Measurements from ENCODE around the gene TSTD1.
"Not testable (repeated sequence)": the region's sequence is repeated elsewhere in the genome, so short reads cannot be mapped to it uniquely, and the experiment has no call there.

Gene TSTD1

GRCh38 chr1:161033751-161034150 is 5.0 kb downstream of the TSTD1 start:
- no peak for DNase-seq

DNA sequence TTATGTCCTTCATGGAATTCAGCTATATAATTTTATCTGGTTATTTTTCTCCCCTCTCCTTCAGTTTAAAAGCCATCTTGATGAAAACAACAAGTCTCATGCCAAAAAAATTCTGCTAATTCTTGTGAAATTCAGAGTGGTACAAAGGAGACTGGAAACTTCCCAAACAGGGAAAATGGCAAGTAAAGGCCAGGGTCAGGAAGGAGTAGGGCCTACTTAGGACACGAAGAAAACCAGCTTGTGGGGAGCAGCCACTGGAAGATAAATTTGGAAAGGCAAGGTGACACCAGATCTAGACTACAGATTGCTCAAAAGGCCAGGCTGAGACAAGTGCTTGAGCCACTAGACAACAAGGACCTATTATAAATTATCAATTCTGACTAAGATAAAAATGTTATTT is 6.4 kb downstream of the TSTD1 start:
- DNase-seq: no peak

DNA sequence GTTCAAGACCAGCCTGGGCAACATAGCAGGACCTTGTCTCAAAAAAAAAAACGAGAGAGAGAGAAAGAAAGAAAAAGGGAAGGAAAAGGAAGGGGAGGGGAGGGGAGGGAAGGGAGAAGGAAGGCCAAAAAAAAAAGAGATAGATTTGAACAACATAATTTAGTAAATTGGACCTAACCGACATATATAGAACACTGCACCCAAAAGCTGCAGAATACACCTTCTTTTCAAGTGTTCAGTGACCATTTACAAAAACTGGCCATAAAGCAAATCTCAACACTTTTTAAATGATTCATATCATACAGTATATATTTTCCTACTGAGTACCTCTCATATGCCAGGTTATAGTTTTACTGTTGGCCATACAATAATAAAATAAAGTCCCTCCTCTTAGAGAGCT is 6.9 kb downstream of the TSTD1 start:
- DNase-seq: no peak

DNA sequence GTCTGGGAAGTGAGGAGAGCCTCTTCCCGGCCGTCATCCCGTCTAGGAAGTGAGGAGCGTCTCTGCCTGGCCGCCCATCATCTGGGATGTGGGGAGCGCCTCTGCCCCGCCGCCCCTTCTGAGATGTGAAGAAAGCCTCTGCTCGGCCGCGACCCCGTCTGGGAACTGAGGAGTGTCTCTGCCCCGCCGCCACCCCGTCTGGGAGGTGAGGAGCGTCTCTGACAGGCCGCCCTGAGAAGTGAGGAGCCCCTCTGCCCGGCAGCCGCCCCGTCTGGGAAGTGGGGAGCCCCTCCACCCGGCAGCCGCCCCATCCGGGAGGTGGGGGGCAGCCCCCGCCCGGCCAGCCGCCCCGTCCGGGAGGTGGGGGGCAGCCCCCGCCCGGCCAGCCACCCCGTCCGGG is 9.3 kb downstream of the TSTD1 start:
- not testable (repeated sequence) for DNase-seq

- not testable (repeated sequence) for DNase-seq
Observed at GRCh38 chr1:161026954-161027353, 11.8 kb downstream of the TSTD1 start.

GRCh38 chr1:161022432-161022831 is 16.3 kb downstream of the TSTD1 start:
- DNase-seq: not testable (repeated sequence)

DNA sequence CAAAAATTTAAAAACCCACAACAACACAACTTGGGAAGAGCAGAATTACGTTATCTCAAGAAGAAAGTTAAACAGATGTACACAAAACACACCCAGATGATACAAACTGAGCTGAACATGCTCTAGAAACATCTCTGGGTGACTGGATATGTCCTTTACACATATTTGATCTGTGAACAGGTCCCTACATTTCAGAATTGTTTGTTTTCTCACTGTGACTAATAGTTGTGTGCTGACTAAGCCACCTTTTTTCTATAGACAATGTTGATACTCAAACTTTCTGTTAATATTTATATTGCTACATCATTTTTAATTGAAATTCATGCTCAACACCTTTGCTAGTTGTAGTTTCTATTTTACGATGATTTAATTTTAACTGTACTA is 16.8 kb downstream of the TSTD1 start:
- no peak for DNase-seq

DNA sequence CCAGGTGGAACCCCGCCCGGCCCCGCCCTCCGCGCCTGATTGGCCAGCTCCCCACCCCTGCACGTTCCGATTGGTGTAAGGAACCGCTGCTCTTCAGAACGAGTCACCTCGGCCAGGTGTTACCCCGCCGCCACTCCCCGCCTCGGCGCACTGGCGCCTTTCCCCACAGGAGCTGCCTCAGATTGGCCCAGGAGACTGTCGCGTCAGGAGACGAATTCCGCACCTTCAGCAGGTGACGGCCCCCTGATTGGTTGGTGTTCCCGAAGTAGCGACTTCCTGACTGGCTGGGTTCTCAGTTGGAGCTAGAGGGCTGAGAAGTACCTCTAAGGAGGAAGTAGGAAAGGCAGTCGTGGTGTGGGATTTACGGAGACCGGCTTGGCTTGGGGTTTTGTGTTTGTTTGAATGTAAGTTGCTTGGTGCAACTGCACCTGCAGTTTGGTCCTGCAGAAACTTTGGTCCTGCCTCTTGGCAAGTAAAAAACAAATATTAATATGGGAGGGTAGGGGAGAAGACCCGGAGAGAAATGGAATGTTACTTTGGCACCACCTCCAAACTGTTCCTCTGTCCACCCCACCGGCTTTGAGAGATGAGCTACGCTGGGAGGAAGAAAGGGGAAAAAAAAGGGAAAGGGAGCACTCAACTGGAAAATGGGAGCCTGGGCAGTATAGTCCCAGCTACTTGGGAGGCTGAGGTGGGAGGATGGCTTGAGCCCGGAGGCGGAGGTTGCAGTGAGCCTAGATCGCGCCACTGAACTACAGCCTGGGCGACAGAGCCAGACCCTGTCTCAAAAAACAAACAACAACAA is 17.4 kb downstream of the TSTD1 start:
- DNase-seq: peak; percentile 77

DNA sequence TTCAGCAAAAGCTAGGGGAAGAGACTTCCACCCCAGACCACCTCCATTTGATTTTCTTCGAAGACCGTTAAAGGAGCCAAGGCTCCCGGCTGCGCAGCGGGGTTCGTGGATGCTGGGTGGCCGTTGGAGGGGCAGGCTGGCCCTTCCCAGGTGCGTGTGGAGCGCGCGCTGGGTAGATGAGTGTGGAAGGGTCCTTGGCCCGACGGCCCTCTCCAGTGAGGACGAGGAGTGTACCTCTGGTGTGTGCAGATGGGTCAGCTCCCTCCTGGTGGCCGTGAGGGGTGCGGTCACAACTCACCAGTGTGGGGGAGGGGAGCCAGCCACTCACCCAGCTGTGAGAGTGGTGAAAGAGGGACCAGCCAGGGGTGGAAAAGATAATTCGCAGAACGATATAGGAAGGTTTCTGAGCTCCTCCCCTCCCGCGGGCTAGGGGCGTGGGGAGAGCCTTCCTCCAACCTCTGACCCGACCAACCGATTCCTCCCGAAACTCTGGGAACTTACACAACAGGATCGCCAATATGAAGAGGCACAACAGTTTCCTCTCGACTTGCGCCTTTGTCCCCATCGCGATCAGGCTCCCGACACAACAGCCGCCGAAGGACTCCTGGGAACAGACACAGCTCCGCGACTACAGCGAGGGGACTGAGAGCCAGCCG is 18.1 kb downstream of the TSTD1 start, which contains the start of gene F11R:
Gene F11R (minus strand): TSS at position 644 of the 656 bp plus-strand sequence. CDS start 79 bp downstream, at position 565.
- DNase-seq: no peak

DNA sequence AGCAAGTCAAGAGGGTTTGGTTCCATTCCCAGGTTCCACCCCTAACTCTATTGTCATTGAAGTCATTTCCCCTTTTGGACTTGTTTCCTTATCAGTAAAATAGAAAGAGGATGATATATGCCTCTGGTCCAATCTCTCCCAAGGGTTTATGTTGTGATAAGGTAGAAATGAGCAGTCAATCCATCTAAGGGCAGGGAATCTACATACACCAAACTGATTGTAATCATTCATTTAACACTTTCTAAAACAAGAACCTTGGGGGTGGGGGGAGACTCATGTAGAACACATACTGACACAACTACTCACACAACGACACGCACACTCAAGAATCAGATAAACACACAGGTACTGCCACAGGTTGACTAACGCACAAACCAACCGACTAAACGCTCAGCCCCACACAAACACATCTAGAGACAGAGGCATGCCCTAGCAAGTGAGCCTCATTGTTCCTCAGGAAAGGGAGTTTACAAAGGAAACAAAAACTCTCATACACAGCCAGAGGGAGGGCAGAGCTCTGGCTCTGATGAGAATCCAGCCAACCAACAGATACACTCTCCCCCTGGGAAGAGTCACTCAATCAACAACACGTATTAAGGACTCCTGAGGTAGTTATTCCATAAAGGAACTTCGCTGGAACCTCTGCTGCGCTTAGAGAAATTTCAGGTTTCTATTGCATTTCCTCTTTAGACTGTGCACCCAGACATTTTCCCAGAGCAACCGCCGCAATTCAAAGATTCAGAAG is 18.8 kb downstream of the TSTD1 start:
- DNase-seq: no peak

- DNase-seq: not testable (repeated sequence)
Observed at GRCh38 chr1:161019111-161019660, 19.6 kb downstream of the TSTD1 start.

- no peak for DNase-seq
Observed at GRCh38 chr1:161018631-161018930, 20.2 kb downstream of the TSTD1 start.

GRCh38 chr1:161017756-161018630 is 20.8 kb downstream of the TSTD1 start:
- no peak for DNase-seq

- DNase-seq: not testable (repeated sequence)
Observed at GRCh38 chr1:161017181-161017580, 21.6 kb downstream of the TSTD1 start.

- not testable (repeated sequence) for DNase-seq
Observed at GRCh38 chr1:161016683-161017082, 22.1 kb downstream of the TSTD1 start.

DNA sequence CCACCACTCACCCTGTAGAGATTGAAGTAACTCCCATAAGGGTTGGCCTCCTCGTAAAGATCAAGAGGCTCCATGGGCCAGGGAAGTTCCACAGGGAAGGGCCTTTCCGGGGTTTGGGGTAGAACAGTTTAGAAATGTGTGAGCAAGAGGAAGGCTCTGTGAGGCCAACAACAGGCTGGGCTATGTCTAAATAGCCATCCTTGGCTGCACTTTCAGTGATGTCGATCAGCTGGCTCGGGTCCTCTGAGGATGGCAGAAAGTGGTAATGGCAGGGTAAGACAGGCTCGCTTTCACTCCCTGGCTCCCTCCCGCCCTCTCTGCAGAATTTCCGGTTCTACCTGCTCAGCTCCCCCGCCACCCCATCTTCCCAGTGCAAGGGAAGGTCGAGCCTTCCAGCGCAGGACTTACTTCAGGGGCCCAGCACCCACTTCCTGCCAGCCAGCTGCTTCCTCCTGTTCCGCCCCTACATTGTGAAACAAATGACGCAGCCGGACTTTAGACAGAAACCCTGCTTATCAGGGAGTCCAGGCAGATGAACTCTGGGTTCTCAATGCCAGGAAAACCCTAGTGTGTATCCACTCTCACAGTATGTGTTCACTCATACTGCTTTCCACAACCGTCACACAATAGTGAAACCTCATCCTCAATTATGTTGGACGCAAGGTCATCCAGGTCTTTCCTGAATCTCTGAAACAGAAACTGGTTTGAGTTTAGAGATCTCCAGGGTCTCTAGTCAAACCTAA is 25.1 kb downstream of the TSTD1 start:
- peak; percentile 27 for DNase-seq

- DNase-seq: no peak
Observed at GRCh38 chr1:161013131-161013487, 25.7 kb downstream of the TSTD1 start.

DNA sequence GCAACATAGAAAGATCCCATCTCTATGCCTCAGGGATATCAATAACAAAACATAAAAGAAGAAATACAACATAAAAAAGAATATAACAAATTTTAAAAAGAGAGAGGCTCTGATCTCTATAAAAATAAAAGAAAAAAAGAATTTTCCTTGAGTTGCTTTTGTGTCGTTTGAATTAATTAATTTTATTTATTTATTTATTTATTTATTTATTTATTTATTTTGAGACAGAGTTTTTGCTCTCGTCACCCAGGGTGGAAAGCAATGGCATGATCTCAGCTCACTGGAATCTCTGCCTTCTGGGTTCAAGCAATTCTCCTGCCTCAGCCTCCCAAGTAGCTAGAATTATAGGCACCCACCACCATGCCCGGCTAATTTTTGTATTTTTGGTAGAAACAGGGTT is 26.3 kb downstream of the TSTD1 start:
- no peak for DNase-seq

DNA sequence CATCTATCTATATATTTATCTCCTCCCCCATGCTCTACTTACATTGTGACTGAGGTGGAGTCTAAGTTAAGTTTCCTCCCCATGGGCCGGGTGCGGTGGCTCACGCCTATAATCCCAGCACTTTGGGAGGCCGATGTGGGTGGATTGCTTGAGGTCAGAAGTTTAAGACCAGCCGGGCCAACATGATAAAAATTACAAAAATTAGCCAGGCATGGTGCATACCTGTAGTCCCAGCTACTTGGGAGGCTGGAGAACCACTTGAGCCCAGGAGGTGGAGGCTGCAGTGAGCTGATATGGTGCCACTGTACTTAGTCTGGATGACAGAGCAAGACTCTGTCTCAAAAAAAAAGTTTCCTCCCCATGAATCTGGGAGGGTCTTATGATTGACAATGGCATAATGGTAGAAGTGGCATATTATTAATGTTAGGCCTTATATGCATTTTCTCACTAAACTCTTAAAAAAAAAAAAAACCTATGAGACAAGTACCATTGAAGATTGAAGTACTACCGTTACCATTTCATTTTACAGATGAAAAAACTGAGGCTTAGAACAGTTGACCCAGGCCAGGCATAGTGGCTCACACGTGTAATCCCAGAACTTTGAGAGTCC is 29.1 kb downstream of the TSTD1 start:
- DNase-seq: no peak

- DNase-seq: no peak
Observed at GRCh38 chr1:161008869-161009510, 29.8 kb downstream of the TSTD1 start.

DNA sequence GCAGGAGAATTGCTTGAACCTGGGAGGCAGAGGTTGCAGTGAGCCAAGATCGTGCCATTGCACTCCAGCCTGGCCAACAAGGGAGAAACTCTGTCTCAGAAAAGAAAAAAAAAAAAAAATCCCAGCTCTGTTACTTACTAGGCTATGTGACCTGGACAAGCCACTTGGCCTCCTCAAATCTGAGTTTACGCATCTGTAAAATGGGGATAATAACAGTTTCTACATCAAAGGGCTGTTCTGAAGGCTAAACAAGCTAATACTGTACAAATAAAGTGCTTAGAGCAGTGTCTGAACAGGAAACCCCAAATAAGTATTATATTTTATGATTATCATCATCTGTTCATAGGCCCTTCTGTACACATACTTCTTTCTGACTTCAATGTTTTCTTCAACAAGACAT is 31.4 kb downstream of the TSTD1 start:
- no peak for DNase-seq
